GM23338 (cell line): Measurements from ENCODE around the gene PELO. TPM values are rescaled to one million over a fixed set of nuclear protein-coding genes. Genes with fewer than 3 reads are reported as not detected.

Source experiments
- ATAC-seq: fragments of 200-7000 bp; cut with Tn5 transposase; 3 replicates; pipeline ENCODE4 v1.9.1; 2020
- DNase-seq: peaks from one replicate; pipeline ENCODE4 v3.0.0-alpha.2; 2015; ENCODE audit warnings: low spot score
- H2AFZ ChIP-seq: fragments of 200-600 bp; sonication (generic); 2 replicates; pipeline ENCODE4 v1.8.0; 2016; ENCODE audit warnings: antibody characterized with exemption, mild to moderate bottlenecking, moderate library complexity
- H3F3A ChIP-seq: fragments of 200-600 bp; sonication (generic); replicated peaks from 2 replicates; pipeline ENCODE4 v1.8.0; 2017; ENCODE audit warnings: antibody characterized with exemption, mixed run types, low read depth
- H3K27ac ChIP-seq: fragments of 200-600 bp; sonication (generic); 2 replicates; pipeline ENCODE4 v1.6.1; 2016; ENCODE audit warnings: low read depth
- H3K27me3 ChIP-seq: fragments of 200-600 bp; sonication (generic); 2 replicates; pipeline ENCODE4 v1.8.0; 2016; ENCODE audit warnings: mild to moderate bottlenecking, mixed run types, moderate library complexity; ENCODE audit not compliant: insufficient read depth
- H3K36me3 ChIP-seq: fragments of 200-600 bp; sonication (generic); 2 replicates; pipeline ENCODE4 v1.8.0; 2016; ENCODE audit warnings: mild to moderate bottlenecking; ENCODE audit not compliant: insufficient read depth
- H3K4me1 ChIP-seq: fragments of 200-600 bp; sonication (generic); 2 replicates; pipeline ENCODE4 v1.8.0; 2016; ENCODE audit warnings: mild to moderate bottlenecking, moderate library complexity; ENCODE audit not compliant: insufficient read depth
- H3K4me2 ChIP-seq: fragments of 200-600 bp; sonication (generic); 2 replicates; pipeline ENCODE4 v1.7.1; 2017; ENCODE audit warnings: mixed run types
- H3K4me3 ChIP-seq: fragments of 200-600 bp; sonication (generic); 2 replicates; pipeline ENCODE4 v1.6.1; 2016; ENCODE audit warnings: mixed run types
- H3K79me2 ChIP-seq: fragments of 200-600 bp; sonication (generic); replicated peaks from 2 replicates; pipeline ENCODE4 v1.8.0; 2017; ENCODE audit warnings: mild to moderate bottlenecking; ENCODE audit not compliant: insufficient read depth
- H3K9me2 ChIP-seq: fragments of 200-600 bp; sonication (generic); 2 replicates; pipeline ENCODE4 v1.8.0; 2017; ENCODE audit not compliant: insufficient read depth
- H4K20me1 ChIP-seq: fragments of 200-600 bp; sonication (generic); replicated peaks from 2 replicates; pipeline ENCODE4 v1.8.0; 2017; ENCODE audit warnings: mild to moderate bottlenecking; ENCODE audit not compliant: insufficient read depth
- H3K27ac Mint-ChIP-seq: 2 replicates; pipeline ENCODE4 v1.8.0; 2020; ENCODE audit warnings: inconsistent platforms, mild to moderate bottlenecking, moderate library complexity, mixed read lengths
- H3K27me3 Mint-ChIP-seq: 3 replicates; pipeline ENCODE4 v1.8.0; 2022; ENCODE audit warnings: low read depth, mild to moderate bottlenecking, moderate library complexity, mixed read lengths, inconsistent platforms; ENCODE audit not compliant: insufficient read depth, poor library complexity
- H3K36me3 Mint-ChIP-seq: 3 replicates; pipeline ENCODE4 v1.8.0; 2021; ENCODE audit warnings: low read depth, mild to moderate bottlenecking, inconsistent platforms, moderate library complexity, mixed read lengths
- H3K4me1 Mint-ChIP-seq: 3 replicates; pipeline ENCODE4 v1.8.0; 2020; ENCODE audit warnings: mild to moderate bottlenecking, inconsistent platforms, mixed read lengths
- H3K4me3 Mint-ChIP-seq: 3 replicates; pipeline ENCODE4 v1.8.0; 2021; ENCODE audit warnings: moderate library complexity, mild to moderate bottlenecking, inconsistent platforms, mixed read lengths
- H3K9me3 Mint-ChIP-seq: 3 replicates; pipeline ENCODE4 v1.8.0; 2020; ENCODE audit warnings: moderate library complexity, mild to moderate bottlenecking, inconsistent platforms, mixed read lengths
- CREB1 ChIP-seq: fragments of 250-450 bp; sonication (Bioruptor Pico); IDR thresholded peaks from 2 replicates; pipeline ENCODE4 v1.5.0; 2020; ENCODE audit warnings: low read depth, mild to moderate bottlenecking, moderate library complexity
- EZH2 ChIP-seq: fragments of 200-600 bp; sonication (generic); IDR thresholded peaks from one replicate; pipeline ENCODE4 v1.8.0; 2017; ENCODE audit warnings: antibody characterized with exemption, mild to moderate bottlenecking, low read depth; ENCODE audit not compliant: unreplicated experiment
- EZH2phosphoT487 ChIP-seq: fragments of 200-600 bp; sonication (generic); IDR thresholded peaks from one replicate; pipeline ENCODE4 v1.8.1; 2018; ENCODE audit warnings: antibody characterized with exemption; ENCODE audit not compliant: unreplicated experiment
- JUNB ChIP-seq: IDR thresholded peaks from one replicate; pipeline ENCODE4 v1.6.1; 2016; ENCODE audit warnings: antibody characterized with exemption; ENCODE audit not compliant: unreplicated experiment
- NANOG ChIP-seq: IDR thresholded peaks from 2 replicates; pipeline ENCODE4 v1.6.1; 2016; ENCODE audit warnings: antibody characterized with exemption, borderline replicate concordance
- POLR2AphosphoS5 ChIP-seq: IDR thresholded peaks from 2 replicates; pipeline ENCODE4 v1.6.1; 2016; ENCODE audit warnings: antibody characterized with exemption, low read depth
- STAT1 ChIP-seq: IDR thresholded peaks from one replicate; pipeline ENCODE4 v1.6.1; 2016; ENCODE audit warnings: antibody characterized with exemption; ENCODE audit not compliant: unreplicated experiment
- ZNF114 ChIP-seq: fragments of 250-450 bp; sonication (Bioruptor Pico); IDR thresholded peaks from 2 replicates; pipeline ENCODE4 v1.5.0; 2020; ENCODE audit warnings: mild to moderate bottlenecking, moderate library complexity
- ZNF331 ChIP-seq: fragments of 250-450 bp; sonication (Bioruptor Pico); IDR thresholded peaks from 2 replicates; pipeline ENCODE4 v1.5.0; 2020; ENCODE audit warnings: low read depth, mild to moderate bottlenecking, moderate library complexity
- polyA plus RNA-seq: library from polyadenylated mRNA; unstranded; fragments of >200 nt; fragmentation: Nextera tagmentation; extraction: Ambion mirVana; gene quantifications from 2 replicates; pipeline ENCODE4 v1.2.1, GENCODE V29; 2016
- total RNA-seq: library from RNA; depleted of rRNA; stranded (reverse); fragments of >200 nt; shearing (Covaris generic); gene quantifications from 2 replicates; pipeline ENCODE4 v1.2.3, GENCODE V29; 2014
- TF ChIP-seq, protein P1 (sequence below), 2 experiments: fragments of 200-600 bp in 1 of 2; sonication (generic) in 1 of 2; conservative IDR thresholded peaks; 2 replicates each; pipeline versions ENCODE4 v1.5.1 to v1.6.1; 2016 to 2017; ENCODE audit warnings: antibody characterized with exemption in 2 of 2, low read depth in 2 of 2, mild to moderate bottlenecking in 2 of 2, moderate library complexity in 1 of 2
- TF ChIP-seq, protein P2 (sequence below): IDR thresholded peaks from 2 replicates; pipeline ENCODE4 v1.6.1; 2016; ENCODE audit warnings: antibody characterized with exemption
- TF ChIP-seq, protein P3 (sequence below): IDR thresholded peaks from one replicate; pipeline ENCODE4 v1.6.1; 2018; ENCODE audit warnings: antibody characterized with exemption; ENCODE audit not compliant: unreplicated experiment
- TF ChIP-seq, protein P4 (sequence below): fragments of 250-450 bp; sonication (Bioruptor Pico); IDR thresholded peaks from 2 replicates; pipeline ENCODE4 v1.5.0; 2020; ENCODE audit warnings: mild to moderate bottlenecking, moderate library complexity

The PELO gene
- total and polyA plus RNA-seq, 2 experiments from 2014 or later = 13.6 to 15.6 TPM

DNA sequence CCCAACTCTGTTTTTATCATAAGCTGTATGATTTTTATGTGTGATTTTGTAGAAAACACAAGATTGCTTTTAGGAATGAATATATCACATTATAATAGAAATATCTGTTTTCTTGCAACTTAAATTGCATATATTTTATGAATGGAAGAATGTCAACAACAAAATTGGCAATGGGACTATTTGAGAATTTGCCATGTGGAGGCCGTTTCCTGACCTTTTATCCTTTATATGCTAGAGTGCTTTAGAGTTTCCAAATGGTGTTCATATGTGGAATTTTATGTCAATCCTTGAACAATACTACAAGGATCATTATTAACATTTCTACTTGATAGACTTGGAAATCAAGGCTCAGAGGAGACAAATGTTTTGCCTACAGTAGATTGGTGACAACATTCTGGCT lies 34.2 kb downstream of the PELO start:
- Histone ChIP-seq H3K27me3 (no peaks in the 10 kb centered on the region), H3K4me2 (no peak overlapping the region), H3F3A (no peaks in the 10 kb centered on the region), H2AFZ (no peak overlapping the region), H3K4me3 (no peak overlapping the region), H3K9me2 (no peaks in the 10 kb centered on the region), H3K27ac (no peak overlapping the region), H4K20me1 (no peaks in the 10 kb centered on the region), H3K36me3 (no peaks in the 10 kb centered on the region), H3K4me1 (peaks cover 10% of the 10 kb centered on the region; the same call in 1 of the 2 replicates), H3K79me2 (no peaks in the 10 kb centered on the region)
- Mint-ChIP-seq H3K4me3 (no peak overlapping the region), H3K27me3 (peaks cover 2% of the 10 kb centered on the region), H3K4me1 (peaks cover 16% of the 10 kb centered on the region), H3K9me3 (0 out of 3 replicates have a peak, but pooled peaks cover under 1% of the 10 kb centered on the region), H3K27ac (no peak overlapping the region), H3K36me3 (no peaks in the 10 kb centered on the region)
- ATAC-seq (no peak), DNase-seq (no peak)
- TF ChIP-seq NANOG = no peak
- TF ChIP-seq POLR2AphosphoS5 = no peak
- no peak for TF ChIP-seq JUNB
- TF ChIP-seq EZH2phosphoT487 = no peak
- TF ChIP-seq, protein P1, sequence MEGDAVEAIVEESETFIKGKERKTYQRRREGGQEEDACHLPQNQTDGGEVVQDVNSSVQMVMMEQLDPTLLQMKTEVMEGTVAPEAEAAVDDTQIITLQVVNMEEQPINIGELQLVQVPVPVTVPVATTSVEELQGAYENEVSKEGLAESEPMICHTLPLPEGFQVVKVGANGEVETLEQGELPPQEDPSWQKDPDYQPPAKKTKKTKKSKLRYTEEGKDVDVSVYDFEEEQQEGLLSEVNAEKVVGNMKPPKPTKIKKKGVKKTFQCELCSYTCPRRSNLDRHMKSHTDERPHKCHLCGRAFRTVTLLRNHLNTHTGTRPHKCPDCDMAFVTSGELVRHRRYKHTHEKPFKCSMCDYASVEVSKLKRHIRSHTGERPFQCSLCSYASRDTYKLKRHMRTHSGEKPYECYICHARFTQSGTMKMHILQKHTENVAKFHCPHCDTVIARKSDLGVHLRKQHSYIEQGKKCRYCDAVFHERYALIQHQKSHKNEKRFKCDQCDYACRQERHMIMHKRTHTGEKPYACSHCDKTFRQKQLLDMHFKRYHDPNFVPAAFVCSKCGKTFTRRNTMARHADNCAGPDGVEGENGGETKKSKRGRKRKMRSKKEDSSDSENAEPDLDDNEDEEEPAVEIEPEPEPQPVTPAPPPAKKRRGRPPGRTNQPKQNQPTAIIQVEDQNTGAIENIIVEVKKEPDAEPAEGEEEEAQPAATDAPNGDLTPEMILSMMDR (conservative IDR thresholded peaks at IDR 0.05; ENCODE audit: low read depth in 2 of 2) = no peak
- TF ChIP-seq, protein P2, sequence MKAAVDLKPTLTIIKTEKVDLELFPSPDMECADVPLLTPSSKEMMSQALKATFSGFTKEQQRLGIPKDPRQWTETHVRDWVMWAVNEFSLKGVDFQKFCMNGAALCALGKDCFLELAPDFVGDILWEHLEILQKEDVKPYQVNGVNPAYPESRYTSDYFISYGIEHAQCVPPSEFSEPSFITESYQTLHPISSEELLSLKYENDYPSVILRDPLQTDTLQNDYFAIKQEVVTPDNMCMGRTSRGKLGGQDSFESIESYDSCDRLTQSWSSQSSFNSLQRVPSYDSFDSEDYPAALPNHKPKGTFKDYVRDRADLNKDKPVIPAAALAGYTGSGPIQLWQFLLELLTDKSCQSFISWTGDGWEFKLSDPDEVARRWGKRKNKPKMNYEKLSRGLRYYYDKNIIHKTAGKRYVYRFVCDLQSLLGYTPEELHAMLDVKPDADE = no peak
- TF ChIP-seq, protein P3, sequence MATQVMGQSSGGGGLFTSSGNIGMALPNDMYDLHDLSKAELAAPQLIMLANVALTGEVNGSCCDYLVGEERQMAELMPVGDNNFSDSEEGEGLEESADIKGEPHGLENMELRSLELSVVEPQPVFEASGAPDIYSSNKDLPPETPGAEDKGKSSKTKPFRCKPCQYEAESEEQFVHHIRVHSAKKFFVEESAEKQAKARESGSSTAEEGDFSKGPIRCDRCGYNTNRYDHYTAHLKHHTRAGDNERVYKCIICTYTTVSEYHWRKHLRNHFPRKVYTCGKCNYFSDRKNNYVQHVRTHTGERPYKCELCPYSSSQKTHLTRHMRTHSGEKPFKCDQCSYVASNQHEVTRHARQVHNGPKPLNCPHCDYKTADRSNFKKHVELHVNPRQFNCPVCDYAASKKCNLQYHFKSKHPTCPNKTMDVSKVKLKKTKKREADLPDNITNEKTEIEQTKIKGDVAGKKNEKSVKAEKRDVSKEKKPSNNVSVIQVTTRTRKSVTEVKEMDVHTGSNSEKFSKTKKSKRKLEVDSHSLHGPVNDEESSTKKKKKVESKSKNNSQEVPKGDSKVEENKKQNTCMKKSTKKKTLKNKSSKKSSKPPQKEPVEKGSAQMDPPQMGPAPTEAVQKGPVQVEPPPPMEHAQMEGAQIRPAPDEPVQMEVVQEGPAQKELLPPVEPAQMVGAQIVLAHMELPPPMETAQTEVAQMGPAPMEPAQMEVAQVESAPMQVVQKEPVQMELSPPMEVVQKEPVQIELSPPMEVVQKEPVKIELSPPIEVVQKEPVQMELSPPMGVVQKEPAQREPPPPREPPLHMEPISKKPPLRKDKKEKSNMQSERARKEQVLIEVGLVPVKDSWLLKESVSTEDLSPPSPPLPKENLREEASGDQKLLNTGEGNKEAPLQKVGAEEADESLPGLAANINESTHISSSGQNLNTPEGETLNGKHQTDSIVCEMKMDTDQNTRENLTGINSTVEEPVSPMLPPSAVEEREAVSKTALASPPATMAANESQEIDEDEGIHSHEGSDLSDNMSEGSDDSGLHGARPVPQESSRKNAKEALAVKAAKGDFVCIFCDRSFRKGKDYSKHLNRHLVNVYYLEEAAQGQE = no peak
- TF ChIP-seq, protein P4, sequence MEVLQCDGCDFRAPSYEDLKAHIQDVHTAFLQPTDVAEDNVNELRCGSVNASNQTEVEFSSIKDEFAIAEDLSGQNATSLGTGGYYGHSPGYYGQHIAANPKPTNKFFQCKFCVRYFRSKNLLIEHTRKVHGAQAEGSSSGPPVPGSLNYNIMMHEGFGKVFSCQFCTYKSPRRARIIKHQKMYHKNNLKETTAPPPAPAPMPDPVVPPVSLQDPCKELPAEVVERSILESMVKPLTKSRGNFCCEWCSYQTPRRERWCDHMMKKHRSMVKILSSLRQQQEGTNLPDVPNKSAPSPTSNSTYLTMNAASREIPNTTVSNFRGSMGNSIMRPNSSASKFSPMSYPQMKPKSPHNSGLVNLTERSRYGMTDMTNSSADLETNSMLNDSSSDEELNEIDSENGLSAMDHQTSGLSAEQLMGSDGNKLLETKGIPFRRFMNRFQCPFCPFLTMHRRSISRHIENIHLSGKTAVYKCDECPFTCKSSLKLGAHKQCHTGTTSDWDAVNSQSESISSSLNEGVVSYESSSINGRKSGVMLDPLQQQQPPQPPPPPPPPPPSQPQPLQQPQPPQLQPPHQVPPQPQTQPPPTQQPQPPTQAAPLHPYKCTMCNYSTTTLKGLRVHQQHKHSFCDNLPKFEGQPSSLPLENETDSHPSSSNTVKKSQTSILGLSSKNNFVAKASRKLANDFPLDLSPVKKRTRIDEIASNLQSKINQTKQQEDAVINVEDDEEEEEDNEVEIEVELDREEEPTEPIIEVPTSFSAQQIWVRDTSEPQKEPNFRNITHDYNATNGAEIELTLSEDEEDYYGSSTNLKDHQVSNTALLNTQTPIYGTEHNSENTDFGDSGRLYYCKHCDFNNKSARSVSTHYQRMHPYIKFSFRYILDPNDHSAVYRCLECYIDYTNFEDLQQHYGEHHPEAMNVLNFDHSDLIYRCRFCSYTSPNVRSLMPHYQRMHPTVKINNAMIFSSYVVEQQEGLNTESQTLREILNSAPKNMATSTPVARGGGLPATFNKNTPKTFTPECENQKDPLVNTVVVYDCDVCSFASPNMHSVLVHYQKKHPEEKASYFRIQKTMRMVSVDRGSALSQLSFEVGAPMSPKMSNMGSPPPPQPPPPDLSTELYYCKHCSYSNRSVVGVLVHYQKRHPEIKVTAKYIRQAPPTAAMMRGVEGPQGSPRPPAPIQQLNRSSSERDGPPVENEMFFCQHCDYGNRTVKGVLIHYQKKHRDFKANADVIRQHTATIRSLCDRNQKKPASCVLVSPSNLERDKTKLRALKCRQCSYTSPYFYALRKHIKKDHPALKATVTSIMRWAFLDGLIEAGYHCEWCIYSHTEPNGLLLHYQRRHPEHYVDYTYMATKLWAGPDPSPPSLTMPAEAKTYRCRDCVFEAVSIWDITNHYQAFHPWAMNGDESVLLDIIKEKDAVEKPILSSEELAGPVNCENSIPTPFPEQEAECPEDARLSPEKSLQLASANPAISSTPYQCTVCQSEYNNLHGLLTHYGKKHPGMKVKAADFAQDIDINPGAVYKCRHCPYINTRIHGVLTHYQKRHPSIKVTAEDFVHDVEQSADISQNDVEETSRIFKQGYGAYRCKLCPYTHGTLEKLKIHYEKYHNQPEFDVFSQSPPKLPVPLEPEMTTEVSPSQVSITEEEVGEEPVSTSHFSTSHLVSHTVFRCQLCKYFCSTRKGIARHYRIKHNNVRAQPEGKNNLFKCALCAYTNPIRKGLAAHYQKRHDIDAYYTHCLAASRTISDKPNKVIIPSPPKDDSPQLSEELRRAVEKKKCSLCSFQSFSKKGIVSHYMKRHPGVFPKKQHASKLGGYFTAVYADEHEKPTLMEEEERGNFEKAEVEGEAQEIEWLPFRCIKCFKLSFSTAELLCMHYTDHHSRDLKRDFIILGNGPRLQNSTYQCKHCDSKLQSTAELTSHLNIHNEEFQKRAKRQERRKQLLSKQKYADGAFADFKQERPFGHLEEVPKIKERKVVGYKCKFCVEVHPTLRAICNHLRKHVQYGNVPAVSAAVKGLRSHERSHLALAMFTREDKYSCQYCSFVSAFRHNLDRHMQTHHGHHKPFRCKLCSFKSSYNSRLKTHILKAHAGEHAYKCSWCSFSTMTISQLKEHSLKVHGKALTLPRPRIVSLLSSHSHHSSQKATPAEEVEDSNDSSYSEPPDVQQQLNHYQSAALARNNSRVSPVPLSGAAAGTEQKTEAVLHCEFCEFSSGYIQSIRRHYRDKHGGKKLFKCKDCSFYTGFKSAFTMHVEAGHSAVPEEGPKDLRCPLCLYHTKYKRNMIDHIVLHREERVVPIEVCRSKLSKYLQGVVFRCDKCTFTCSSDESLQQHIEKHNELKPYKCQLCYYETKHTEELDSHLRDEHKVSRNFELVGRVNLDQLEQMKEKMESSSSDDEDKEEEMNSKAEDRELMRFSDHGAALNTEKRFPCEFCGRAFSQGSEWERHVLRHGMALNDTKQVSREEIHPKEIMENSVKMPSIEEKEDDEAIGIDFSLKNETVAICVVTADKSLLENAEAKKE (CRISPR knock-in tag) = no peak
- no peak for TF ChIP-seq CREB1 (CRISPR knock-in tag)
- TF ChIP-seq STAT1 = no peak
- TF ChIP-seq EZH2 = no peak
- no peak for TF ChIP-seq ZNF114
- TF ChIP-seq ZNF331 (CRISPR knock-in tag) = no peak
